ENCODE data around the gene WFIKKN1.
"Not testable (repeated sequence)": the region's sequence is repeated elsewhere in the genome, so short reads cannot be mapped to it uniquely, and the experiment has no call there.

The WFIKKN1 gene

GRCh38 chr16:592518-593306 is 38.1 kb upstream of the WFIKKN1 start:
- DNase-seq, result no peak
- Histone ChIP-seq H3K4me1 (peaks cover 5% of the 10 kb centered on the region), H3K36me3 (0 out of 2 replicates have a peak, but pooled peaks cover 4% of the 10 kb centered on the region), H3K9me3 (no peaks in the 10 kb centered on the region), H3K4me3 (ENCODE audit: low read depth, low read length) (no peak overlapping the region), H3K27me3 (no peaks in the 10 kb centered on the region)
- no peak for TF ChIP-seq CTCF (IDR thresholded peaks at IDR 0.05; ENCODE audit: low read depth, low read length)

- TF ChIP-seq CTCF (IDR thresholded peaks at IDR 0.05; ENCODE audit: low read depth, low read length), result no peak
- no peaks in the 10 kb centered on the region for H3K4me1 ChIP-seq
- H3K4me3 ChIP-seq (ENCODE audit: low read depth, low read length), result no peak overlapping the region
- H3K36me3 ChIP-seq, result 0 out of 2 replicates have a peak, but pooled peaks cover 4% of the 10 kb centered on the region
- no peaks in the 10 kb centered on the region for H3K27me3 ChIP-seq
- H3K9me3 ChIP-seq, result no peaks in the 10 kb centered on the region
- no peak for DNase-seq
Observed at GRCh38 chr16:593406-593805, 37.4 kb upstream of the WFIKKN1 start.

GRCh38 chr16:593807-594206 is 37.0 kb upstream of the WFIKKN1 start:
- no peaks in the 10 kb centered on the region for H3K9me3 ChIP-seq
- TF ChIP-seq CTCF (IDR thresholded peaks at IDR 0.05; ENCODE audit: low read depth, low read length), result no peak
- peaks cover 6% of the 10 kb centered on the region; the same call in 1 of the 2 replicates for H3K36me3 ChIP-seq
- H3K27me3 ChIP-seq, result no peaks in the 10 kb centered on the region
- H3K4me1 ChIP-seq, result no peaks in the 10 kb centered on the region
- no peak for DNase-seq
- no peak overlapping the region for H3K4me3 ChIP-seq (ENCODE audit: low read depth, low read length)

- Histone ChIP-seq H3K4me3 (ENCODE audit: low read depth, low read length) (no peak overlapping the region), H3K27me3 (no peaks in the 10 kb centered on the region), H3K36me3 (peaks cover 11% of the 10 kb centered on the region; the same call in 1 of the 2 replicates), H3K4me1 (no peaks in the 10 kb centered on the region), H3K9me3 (no peaks in the 10 kb centered on the region)
- no peak for TF ChIP-seq CTCF (IDR thresholded peaks at IDR 0.05; ENCODE audit: low read depth, low read length)
- no peak for DNase-seq
Observed at GRCh38 chr16:595094-595528, 35.7 kb upstream of the WFIKKN1 start.

- Histone ChIP-seq H3K4me3 (ENCODE audit: low read depth, low read length) (no peak overlapping the region), H3K27me3 (no peaks in the 10 kb centered on the region), H3K9me3 (no peaks in the 10 kb centered on the region), H3K36me3 (peaks cover 11% of the 10 kb centered on the region; the same call in 1 of the 2 replicates), H3K4me1 (no peaks in the 10 kb centered on the region)
- DNase-seq, result no peak
- no peak for TF ChIP-seq CTCF (IDR thresholded peaks at IDR 0.05; ENCODE audit: low read depth, low read length)
Observed at GRCh38 chr16:595942-596735, 34.6 kb upstream of the WFIKKN1 start.

DNA sequence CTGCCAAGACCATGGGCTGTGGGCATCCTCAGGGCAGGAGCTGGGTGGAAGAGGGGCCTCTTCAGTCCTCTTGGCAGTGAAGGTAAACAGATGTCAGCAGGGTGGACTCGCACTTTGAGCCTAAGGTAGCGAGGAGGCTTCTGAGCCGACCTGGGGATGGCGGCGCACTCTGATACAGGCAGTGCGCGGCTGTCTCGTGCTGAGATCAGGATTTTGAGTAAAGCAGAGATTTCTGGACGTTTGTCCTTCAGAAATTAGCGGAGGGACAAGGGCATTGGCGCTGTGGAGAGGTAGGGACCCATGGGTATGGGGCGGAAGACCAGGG is 34.1 kb upstream of the WFIKKN1 start:
- no peaks in the 10 kb centered on the region for H3K9me3 ChIP-seq
- no peak for DNase-seq

GRCh38 chr16:597655-598054 is 33.1 kb upstream of the WFIKKN1 start:
- DNase-seq; H3K27me3 ChIP-seq; H3K4me1 ChIP-seq; H3K4me3 ChIP-seq (ENCODE audit: low read depth, low read length); H3K9me3 ChIP-seq: not testable (repeated sequence)
- H3K36me3 ChIP-seq, result peaks cover 11% of the 10 kb centered on the region; the same call in 1 of the 2 replicates

More for the DNA sequence above, 34.1 kb upstream of the WFIKKN1 start:
- no peak for TF ChIP-seq CTCF (IDR thresholded peaks at IDR 0.05; ENCODE audit: low read depth, low read length)
- Histone ChIP-seq H3K36me3 (peaks cover 11% of the 10 kb centered on the region; the same call in 1 of the 2 replicates), H3K27me3 (no peaks in the 10 kb centered on the region), H3K4me3 (ENCODE audit: low read depth, low read length) (no peak overlapping the region), H3K4me1 (no peaks in the 10 kb centered on the region)

Data from BE2C (cell line).